ENCODE measurements around the gene ASH1L. TPM values are rescaled to one million over a fixed set of nuclear protein-coding genes. Genes with fewer than 3 reads are reported as not detected.
"Not testable (repeated sequence)": the region's sequence is repeated elsewhere in the genome, so short reads cannot be mapped to it uniquely, and the experiment has no call there.

ASH1L gene
- total RNA-seq, 3 donors from 2014 or later: 83.2 to 103 (median 85.6) TPM

DNA sequence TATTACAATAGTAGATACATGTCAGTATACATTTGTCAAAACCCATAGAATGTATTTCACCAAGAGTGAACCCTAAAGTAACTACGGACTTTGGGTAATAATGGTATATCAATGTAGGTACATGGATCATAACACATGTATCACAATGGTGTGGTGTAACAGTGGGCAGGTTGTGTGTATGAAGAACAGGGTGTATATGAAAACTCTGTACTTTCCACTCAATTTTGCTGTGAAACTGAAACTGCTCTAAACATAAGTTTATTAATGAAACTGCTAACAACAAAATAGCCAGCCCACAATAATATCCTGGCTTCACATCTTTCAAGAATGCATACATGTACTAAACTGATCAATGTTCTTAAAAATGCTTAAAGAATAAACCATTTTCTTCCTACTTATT is 151.7 kb downstream of the ASH1L start:
- DNase-seq (ENCODE audit: low spot score in 2 of 2): no peak
- H3K4me1 ChIP-seq: no peaks in the 10 kb centered on the region
- H3K27ac ChIP-seq: no peak overlapping the region
- H3K27me3 ChIP-seq: no peaks in the 10 kb centered on the region
- no peak overlapping the region for H3K4me3 ChIP-seq
- TF ChIP-seq POLR2AphosphoS5 (IDR thresholded peaks at IDR 0.05): no peak
- TF ChIP-seq, protein P1, sequence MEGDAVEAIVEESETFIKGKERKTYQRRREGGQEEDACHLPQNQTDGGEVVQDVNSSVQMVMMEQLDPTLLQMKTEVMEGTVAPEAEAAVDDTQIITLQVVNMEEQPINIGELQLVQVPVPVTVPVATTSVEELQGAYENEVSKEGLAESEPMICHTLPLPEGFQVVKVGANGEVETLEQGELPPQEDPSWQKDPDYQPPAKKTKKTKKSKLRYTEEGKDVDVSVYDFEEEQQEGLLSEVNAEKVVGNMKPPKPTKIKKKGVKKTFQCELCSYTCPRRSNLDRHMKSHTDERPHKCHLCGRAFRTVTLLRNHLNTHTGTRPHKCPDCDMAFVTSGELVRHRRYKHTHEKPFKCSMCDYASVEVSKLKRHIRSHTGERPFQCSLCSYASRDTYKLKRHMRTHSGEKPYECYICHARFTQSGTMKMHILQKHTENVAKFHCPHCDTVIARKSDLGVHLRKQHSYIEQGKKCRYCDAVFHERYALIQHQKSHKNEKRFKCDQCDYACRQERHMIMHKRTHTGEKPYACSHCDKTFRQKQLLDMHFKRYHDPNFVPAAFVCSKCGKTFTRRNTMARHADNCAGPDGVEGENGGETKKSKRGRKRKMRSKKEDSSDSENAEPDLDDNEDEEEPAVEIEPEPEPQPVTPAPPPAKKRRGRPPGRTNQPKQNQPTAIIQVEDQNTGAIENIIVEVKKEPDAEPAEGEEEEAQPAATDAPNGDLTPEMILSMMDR (IDR thresholded peaks at IDR 0.05): no peak
- no peak for TF ChIP-seq POLR2A (IDR thresholded peaks at IDR 0.05)
- intact Hi-C loops (cut with DNase I; ENCODE audit: low total_unique reads): loop anchor here (5.0 kb wide), 1 partner anchor 684 kb away; no protein-coding TSS in a partner anchor
- no peaks in the 10 kb centered on the region for H3K36me3 ChIP-seq
- no peaks in the 10 kb centered on the region for H3K9me3 ChIP-seq

DNA sequence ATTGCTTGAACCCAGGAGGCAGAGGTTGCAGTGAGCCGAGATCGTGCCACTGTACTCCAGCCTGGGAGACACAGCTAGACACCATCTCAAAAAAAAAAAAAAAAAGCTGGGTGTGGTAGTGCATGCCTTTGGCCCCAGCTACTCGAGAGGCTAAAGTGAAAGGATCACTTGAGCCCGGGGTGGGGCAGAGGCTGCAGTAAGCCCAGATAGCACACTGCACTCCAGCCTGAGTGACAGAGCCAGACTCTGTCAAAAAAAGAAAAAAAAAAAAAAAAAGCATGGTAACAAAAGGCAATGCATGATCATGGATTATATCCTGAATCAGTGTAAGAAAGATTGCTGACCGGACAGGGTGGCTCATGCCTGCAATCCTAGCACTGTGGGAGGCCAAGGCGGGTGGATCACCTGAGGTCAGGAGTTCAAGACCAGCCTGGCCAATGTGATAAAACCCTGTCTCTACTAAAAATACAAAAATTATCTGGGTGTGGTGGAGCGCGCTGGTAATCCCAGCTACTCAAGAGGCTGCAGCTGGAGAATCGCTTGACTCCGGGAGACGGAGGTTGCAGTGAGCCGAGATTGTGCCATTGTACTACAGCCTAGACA is 165.6 kb downstream of the ASH1L start:
- Histone ChIP-seq H3K4me1 (no peaks in the 10 kb centered on the region), H3K27ac (no peak overlapping the region), H3K9me3 (no peaks in the 10 kb centered on the region), H3K36me3 (no peaks in the 10 kb centered on the region), H3K4me3 (no peak overlapping the region), H3K27me3 (no peaks in the 10 kb centered on the region)
- DNase-seq (ENCODE audit: low spot score in 2 of 2): no peak
- TF ChIP-seq, protein P1 (IDR thresholded peaks at IDR 0.05): no peak
- no peak for TF ChIP-seq POLR2A (IDR thresholded peaks at IDR 0.05)
- TF ChIP-seq POLR2AphosphoS5 (IDR thresholded peaks at IDR 0.05): no peak
- intact Hi-C loops (cut with DNase I; ENCODE audit: low total_unique reads): no loop called here

DNA sequence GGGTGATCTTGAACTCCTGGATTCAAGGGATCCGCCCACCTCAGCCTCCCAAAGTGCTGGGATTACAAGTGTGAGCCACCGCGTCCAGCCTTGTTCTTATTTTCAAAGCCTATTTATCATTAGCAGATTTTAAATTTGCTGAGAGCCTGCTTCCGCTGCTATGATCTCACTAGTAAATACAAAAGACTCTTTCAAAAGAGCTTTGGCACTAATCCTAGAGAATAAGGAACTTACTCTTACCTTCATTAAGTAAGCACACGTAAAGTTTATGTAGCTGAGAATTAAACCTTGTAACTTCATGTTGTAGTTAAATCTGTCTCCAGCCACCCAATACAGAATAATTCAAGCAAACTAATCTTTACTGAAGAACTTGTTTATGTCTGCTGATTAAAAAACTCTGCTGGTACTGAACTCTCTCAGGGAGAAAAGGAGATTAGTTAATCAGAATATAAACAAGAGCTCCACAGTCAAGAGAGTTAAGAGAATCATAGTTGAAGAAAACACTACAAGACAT is 169.6 kb downstream of the ASH1L start:
- intact Hi-C loops (cut with DNase I; ENCODE audit: low total_unique reads): no loop called here
- H3K4me1 ChIP-seq: no peaks in the 10 kb centered on the region

DNA sequence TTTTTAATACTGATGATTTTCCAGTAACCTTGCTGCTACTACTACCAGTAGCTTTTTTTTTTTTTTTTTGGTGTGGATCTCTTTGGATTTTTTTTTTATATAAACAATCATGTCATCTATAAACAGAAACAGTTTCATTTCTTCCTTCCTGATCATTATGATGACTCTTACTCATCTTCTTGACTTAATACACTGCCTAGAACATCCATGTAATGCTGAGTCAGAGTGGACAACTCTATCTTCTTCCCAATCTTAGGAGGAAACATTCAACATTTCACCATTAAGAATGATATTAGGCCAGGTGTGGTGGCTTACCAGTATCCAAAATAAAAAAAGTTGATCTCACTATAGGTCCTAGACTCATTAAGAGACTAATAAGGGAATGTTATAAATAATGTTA is 172.8 kb downstream of the ASH1L start:
- no peak for DNase-seq (ENCODE audit: low spot score in 2 of 2)
- H3K36me3 ChIP-seq: no peaks in the 10 kb centered on the region
- H3K9me3 ChIP-seq: no peaks in the 10 kb centered on the region
- TF ChIP-seq POLR2A (IDR thresholded peaks at IDR 0.05) (no peak), POLR2AphosphoS5 (IDR thresholded peaks at IDR 0.05) (no peak)
- TF ChIP-seq, protein P1 (IDR thresholded peaks at IDR 0.05): no peak
- no peaks in the 10 kb centered on the region for H3K4me1 ChIP-seq
- no peak overlapping the region for H3K4me3 ChIP-seq
- intact Hi-C loops (cut with DNase I; ENCODE audit: low total_unique reads): no loop called here
- H3K27ac ChIP-seq: no peak overlapping the region
- no peaks in the 10 kb centered on the region for H3K27me3 ChIP-seq

More for the DNA sequence above, 169.6 kb downstream of the ASH1L start:
- H3K36me3 ChIP-seq: no peaks in the 10 kb centered on the region
- peak in 1 of 2 donors; percentile 34 for DNase-seq (ENCODE audit: low spot score in 2 of 2)
- H3K27me3 ChIP-seq: no peaks in the 10 kb centered on the region
- H3K9me3 ChIP-seq: no peaks in the 10 kb centered on the region
- TF ChIP-seq POLR2A (IDR thresholded peaks at IDR 0.05) (no peak), POLR2AphosphoS5 (IDR thresholded peaks at IDR 0.05) (no peak)
- TF ChIP-seq, protein P1 (IDR thresholded peaks at IDR 0.05): no peak
- H3K4me3 ChIP-seq: no peak overlapping the region
- peak overlapping the region; percentile 73 to 86 for H3K27ac ChIP-seq

DNA sequence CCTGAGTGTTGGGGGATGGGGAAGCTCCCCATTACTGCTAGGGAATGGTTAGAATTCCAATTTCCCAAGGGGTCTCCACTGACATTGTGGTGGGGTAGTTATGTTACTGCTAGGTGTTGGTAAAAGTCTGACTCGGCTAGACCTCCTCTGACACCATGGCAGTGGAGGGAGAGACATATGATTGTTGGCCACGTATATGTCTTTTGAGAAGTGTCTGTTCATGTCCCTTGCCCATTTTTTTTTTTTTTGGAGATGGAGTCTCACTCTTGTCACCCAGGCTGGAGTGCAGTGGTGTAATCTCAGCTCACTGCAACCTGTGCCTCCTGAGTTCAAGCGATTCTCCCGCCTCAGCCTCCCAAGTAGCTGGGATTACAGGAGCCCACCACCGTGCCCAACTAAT is 176.8 kb downstream of the ASH1L start:
- intact Hi-C loops (cut with DNase I; ENCODE audit: low total_unique reads); H3K4me3 ChIP-seq; H3K36me3 ChIP-seq: not testable (repeated sequence)

More for the DNA sequence above, 176.8 kb downstream of the ASH1L start:
- H3K27ac ChIP-seq; H3K9me3 ChIP-seq; DNase-seq (ENCODE audit: low spot score in 2 of 2); H3K27me3 ChIP-seq; H3K4me1 ChIP-seq: not testable (repeated sequence)

All from breast epithelium (tissue), 4 donors.